Measurements from ENCODE around the gene MYF5. TPM values are rescaled to one million over a fixed set of nuclear protein-coding genes. Genes with fewer than 3 reads are reported as not detected.

The MYF5 gene
- total and polyA plus RNA-seq, 2 of the 13 experiments (the other 11 are each of a cell fraction or from before 2014, with no cell fraction given), result not detected

- DNase-seq (ENCODE audit: low spot score) (no peak), FAIRE-seq (no peak), ATAC-seq (no peak)
- ChIA-PET POLR2A (no interaction called here), CTCF (ENCODE audit: low intra/inter-chr PET ratio, low total read pairs) (no interaction called here)
- no peaks in the 10 kb centered on the region for H3K79me2 ChIP-seq (ENCODE audit: insufficient read depth, low read length)
- H3K4me3 ChIP-seq (replicated peaks in 1 of 3; ENCODE audit: insufficient read depth in 1 of 3, low read depth in 2 of 3, low read length in 3 of 3), result no peak overlapping the region
- no peak for TF ChIP-seq HNF1B (CRISPR knock-in tag; IDR thresholded peaks at IDR 0.05)
- TF ChIP-seq NBN (conservative IDR thresholded peaks at IDR 0.05), result no peak
- no peak for TF ChIP-seq LBX2 (CRISPR knock-in tag; IDR thresholded peaks at IDR 0.05; ENCODE audit: borderline replicate concordance)
- no peak for TF ChIP-seq ZBTB8A (CRISPR knock-in tag; IDR thresholded peaks at IDR 0.05; ENCODE audit: borderline replicate concordance, low read depth)
- no peak for TF ChIP-seq EHMT2 (IDR thresholded peaks at IDR 0.05; ENCODE audit: borderline replicate concordance, low read depth, low read length)
- TF ChIP-seq PHF20 (CRISPR knock-in tag; IDR thresholded peaks at IDR 0.05), result no peak
- no peak for TF ChIP-seq HIVEP1 (CRISPR knock-in tag; IDR thresholded peaks at IDR 0.05)
- TF ChIP-seq SNAPC5 (CRISPR knock-in tag; IDR thresholded peaks at IDR 0.05; ENCODE audit: borderline replicate concordance), result no peak
- TF ChIP-seq ZNF740 (CRISPR knock-in tag; IDR thresholded peaks at IDR 0.05), result no peak
- no peak for TF ChIP-seq ELK4 (CRISPR knock-in tag; IDR thresholded peaks at IDR 0.05; ENCODE audit: borderline replicate concordance)
- no peak for TF ChIP-seq ZNF10 (CRISPR knock-in tag; IDR thresholded peaks at IDR 0.05; ENCODE audit: borderline replicate concordance, low read depth)
- TF ChIP-seq HNRNPUL1 (IDR thresholded peaks at IDR 0.05; ENCODE audit: low read depth, low read length), result no peak
- TF ChIP-seq TSC22D2 (CRISPR knock-in tag; IDR thresholded peaks at IDR 0.05; ENCODE audit: borderline replicate concordance), result no peak
- TF ChIP-seq YEATS2 (CRISPR knock-in tag; IDR thresholded peaks at IDR 0.05; ENCODE audit: borderline replicate concordance), result no peak
- TF ChIP-seq HMG20A (CRISPR knock-in tag; IDR thresholded peaks at IDR 0.05; ENCODE audit: borderline replicate concordance), result no peak
- TF ChIP-seq ZNF781 (CRISPR knock-in tag; IDR thresholded peaks at IDR 0.05; ENCODE audit: borderline replicate concordance, not compliant biosample characterization), result no peak
- TF ChIP-seq STAG1 (CRISPR knock-in tag; IDR thresholded peaks at IDR 0.05), result no peak
- no peak for TF ChIP-seq ZNF343 (CRISPR knock-in tag; IDR thresholded peaks at IDR 0.05)
- H3K4me2 ChIP-seq (ENCODE audit: low read depth, low read length), result no peak overlapping the region
- H3K27ac ChIP-seq (ENCODE audit: extremely low read length, insufficient read depth, low read length), result no peak overlapping the region
- intact Hi-C loops (cut with micrococcal nuclease; ENCODE audit: unreplicated experiment) (no loop called here), in situ Hi-C loops (cut with HindIII; ENCODE audit: extremely low pct_ligation_motif_present, low pct_unique_long_range_greater_than_20kb) (no loop called here)
- H3K4me1 ChIP-seq (ENCODE audit: insufficient read depth, low read length), result peaks cover 27% of the 10 kb centered on the region
- BruUV-seq (replicated peaks), result no TSS peak
- H3K9ac ChIP-seq (ENCODE audit: insufficient read depth, low read depth, low read length), result no peak overlapping the region
- no peaks in the 10 kb centered on the region for H4K20me1 ChIP-seq (ENCODE audit: insufficient read depth, low read length)
- H3K36me3 ChIP-seq (replicated peaks in 1 of 2; ENCODE audit: control insufficient read depth in 1 of 2, insufficient read depth in 2 of 2, low read length in 2 of 2), result no peaks in the 10 kb centered on the region
- no peaks in the 10 kb centered on the region for H3K9me3 ChIP-seq (ENCODE audit: low read length)
- H3K27me3 ChIP-seq (ENCODE audit: control insufficient read depth in 1 of 2, insufficient read depth in 2 of 2, low read length in 2 of 2), result no peaks in the 10 kb centered on the region
- 66% methylated on average over 7 of the region's 7 CpGs for WGBS (ENCODE audit: low lambda C conversion rate)
- peak overlapping the region; percentile 47 for H2AFZ ChIP-seq (ENCODE audit: low read length)
These were observed 18.5 kb upstream of the MYF5 start for GRCh38 chr12:80698256-80698655.
